NOMO-1 treated with DMSO at 0.1 percent for 48 hours (cell line): Measurements from ENCODE around the gene PURA.

Experiments used
- DNase-seq: peaks from one replicate; lab custom pipeline; 2025; ENCODE audit not compliant: unreplicated experiment; lab: John Stamatoyannopoulos, UW

The PURA gene

GRCh38 chr5:140109759-140110645 lies 3.9 kb upstream of the PURA start:
- DNase-seq, result no peak

DNA sequence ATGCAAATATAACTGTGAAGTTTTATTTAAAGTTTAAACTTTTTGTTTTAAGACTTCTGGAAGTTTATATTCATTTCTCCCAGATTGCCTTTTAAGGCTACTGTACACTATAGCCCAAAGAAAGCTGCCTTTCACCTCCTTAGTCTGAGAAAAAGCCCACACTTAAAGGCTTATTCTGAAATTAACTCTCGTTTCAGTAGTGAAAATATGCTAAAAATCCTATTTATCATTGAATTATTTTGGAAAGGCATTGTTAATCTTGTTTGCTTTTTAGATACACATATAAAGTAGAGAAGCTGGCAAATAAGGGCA lies 3.3 kb upstream of the PURA start:
- no peak for DNase-seq

- peak; percentile 36 for DNase-seq
Observed at GRCh38 chr5:140111011-140111858, 2.7 kb upstream of the PURA start.

DNA sequence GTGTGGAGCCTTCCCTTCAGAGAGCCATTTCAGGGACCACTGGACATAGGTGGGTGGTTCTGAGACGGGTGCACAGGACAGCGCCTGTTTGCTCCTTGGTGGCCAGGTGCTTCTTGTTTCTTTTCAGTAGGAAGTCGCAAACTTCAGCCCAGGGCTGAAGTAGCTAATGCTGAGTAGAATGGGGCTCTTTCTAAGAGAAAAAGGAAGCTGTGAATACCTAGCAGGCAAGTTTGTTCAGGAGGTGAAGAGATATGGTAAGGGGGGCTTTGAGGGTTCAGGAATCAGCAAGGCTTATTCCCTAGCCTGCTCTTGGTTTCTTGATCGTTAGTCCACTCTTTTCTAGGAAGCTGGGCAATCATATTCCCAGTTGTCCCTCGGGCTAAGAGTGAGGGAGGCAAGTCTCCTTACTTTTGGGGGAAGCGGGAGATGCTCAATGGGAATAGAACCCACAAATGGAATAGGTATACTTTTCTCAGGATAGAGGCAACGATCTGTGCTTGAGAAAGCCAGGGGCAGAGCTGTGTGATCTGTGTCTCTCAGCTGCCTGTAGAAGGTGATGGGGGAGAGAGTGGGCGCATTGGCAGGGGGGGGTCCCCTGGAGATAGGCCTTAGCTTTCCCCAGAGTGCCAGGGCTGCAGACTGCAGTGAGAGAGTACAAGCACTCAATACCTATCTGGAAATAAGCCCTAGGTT lies 1.9 kb upstream of the PURA start:
- DNase-seq, result no peak

- no peak for DNase-seq
Observed at GRCh38 chr5:140112685-140113179, 1.2 kb upstream of the PURA start.

DNA sequence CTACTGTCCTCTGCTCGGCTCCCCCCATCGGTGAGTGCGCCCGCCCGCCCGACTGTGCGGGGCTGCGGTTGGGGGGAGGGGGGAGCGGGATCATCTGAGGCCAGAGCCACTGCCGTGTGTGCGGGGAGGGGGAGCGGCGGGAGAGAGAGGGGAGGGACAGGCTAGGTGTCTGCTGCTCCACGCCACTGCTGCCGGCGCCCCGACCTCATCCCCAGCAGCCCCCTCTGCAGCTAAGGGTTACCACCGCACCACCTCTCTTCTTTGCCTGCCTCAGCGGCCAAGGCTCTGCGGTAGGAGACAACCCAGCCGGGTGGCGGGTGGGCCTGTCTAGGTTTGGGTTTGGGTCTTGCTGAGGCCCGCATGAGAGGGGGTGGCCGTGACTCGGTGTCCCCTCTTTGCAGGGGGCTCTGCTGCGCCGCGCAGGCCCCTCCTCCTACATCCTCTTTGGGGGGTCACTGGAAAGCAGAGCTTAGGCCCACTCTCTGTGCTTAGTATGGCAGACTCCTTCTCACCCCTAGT lies 670 bp upstream of the PURA start:
- no peak for DNase-seq

GRCh38 chr5:140114341-140115185 lies 654 bp downstream of the PURA start:
- DNase-seq, result peak; percentile 40

GRCh38 chr5:140115186-140115500 lies 1.2 kb downstream of the PURA start:
- no peak for DNase-seq

DNA sequence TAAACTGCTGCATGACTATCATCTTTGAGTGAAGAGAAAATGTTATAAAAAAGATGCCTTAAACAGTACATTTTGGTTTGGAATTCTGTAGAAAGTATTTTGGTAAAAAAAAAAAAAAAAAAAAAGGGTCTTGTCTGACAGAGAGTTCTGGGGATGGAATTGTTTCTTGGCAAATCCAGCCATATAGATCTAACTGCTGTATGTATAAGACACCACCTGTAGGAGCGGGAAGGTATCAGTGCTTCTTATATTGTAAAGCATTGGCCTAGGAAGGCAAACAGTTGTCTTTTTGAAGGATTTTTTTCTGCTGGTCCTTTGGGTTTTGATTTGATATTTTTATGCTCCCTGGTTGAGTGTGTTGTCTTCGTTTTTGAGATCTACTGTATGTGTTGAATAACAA lies 2.8 kb downstream of the PURA start:
- no peak for DNase-seq

- DNase-seq, result no peak
Observed at GRCh38 chr5:140117523-140117922, 3.6 kb downstream of the PURA start.

GRCh38 chr5:140118302-140118936 lies 4.5 kb downstream of the PURA start:
- DNase-seq, result no peak

DNA sequence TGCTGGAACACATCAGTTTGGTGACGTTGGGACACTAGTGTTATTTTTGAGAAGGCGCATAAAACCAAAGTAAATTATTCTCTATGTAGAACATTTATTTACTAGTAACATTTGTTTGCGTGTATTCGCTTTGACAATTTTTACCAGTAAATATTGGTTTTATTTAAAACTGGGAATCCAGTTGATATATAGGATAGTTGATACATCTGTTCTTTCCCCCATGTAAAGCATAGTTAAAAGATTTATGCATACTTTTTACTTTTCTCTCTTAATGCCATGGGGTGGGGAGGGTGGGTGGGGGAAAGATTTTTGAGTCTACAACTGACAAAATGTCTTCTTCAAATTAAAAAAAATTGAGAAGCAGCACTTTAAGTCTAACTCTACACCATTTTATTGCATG lies 11.7 kb downstream of the PURA start, which contains the start of gene IGIP:
Gene IGIP (plus strand): TSS at position 301 of the 400 bp plus-strand sequence. CDS start 2,540 bp downstream, outside the sequence.
- DNase-seq, result no peak

DNA sequence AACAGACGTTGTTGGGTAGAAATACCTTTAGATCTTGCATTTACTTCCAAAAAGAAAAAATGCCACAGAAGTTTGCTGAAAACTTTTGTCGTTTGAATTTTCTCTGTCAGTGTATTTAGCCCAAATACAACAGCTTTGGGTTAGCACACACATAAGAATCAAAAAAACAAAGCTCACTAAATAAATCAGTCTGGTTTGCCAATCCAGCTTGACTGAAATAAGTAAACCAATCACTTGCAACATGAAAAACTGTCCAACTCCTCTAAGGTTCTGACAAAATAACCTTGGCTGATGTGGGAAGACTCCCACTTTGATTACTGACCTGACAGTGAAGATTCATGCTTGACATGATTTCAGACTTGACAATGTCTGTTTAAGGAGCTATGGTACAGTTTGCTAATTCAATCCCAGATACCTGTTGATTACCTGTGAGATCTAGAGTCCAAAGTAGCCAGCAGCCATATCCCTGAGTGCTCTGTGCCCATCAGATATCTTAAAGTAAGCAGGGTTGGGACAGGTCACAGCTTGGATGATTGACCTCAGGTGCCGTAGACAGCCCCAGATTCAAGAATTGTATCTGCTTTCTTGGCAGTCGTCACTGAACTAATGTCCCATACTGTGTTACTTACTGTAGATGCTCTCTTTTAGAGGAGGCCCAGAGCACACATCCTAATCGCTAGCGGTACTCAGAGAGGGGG lies 12.6 kb downstream of the PURA start:
- DNase-seq, result no peak

DNA sequence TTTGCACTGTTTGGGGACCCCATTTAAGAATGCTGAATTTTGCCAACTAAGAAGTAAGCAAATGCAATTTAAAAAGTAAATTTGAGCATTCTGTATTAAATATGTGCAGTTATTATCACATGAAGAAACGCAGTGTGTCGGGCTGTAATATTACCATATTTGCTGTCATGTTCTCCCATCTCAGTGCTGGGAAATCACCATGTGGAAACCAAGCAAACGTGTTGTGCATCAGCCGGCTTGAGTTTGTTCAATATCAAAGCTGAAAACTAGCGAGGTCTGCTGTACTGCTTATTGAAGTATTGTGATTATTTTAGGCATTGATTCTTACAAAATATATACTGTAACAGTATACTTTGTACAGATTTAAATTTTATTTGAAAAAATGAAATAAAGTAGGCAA lies 14.5 kb downstream of the PURA start:
- no peak for DNase-seq

DNA sequence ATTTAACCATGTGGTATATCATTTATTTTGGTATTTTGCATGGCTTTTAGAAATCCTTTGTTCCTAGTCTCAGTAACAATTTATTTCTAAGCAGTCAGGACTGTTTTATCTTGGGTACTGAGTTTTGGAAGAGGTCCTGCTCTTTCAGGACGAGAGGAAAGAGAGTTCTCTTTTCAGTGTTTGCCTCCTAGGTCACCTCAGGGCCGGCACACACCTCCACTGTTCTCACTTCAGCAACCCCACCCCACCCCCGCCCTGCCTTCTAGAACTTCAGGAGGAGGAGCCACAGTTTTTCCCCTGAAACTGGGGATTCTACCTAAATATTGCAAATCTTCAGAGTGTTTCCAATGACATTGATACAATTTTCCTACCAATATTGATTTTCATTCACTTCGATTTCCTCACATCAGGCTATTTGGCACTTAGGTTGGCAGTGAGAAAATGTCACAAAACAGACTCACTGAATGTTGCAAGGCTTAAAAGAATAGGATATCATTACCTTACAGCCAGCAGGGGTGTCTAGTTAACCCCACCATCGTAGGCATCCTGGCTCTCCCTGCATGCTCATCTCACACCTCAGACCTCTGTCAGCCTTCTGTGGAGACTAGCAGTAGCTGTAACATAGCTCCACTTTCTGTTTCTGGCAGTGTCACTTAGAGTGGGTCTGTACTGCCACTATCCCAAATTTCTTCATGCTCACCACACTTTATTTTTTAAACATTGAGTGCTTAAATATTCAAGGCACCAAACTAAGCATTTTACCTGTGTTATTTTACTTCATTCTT lies 17.2 kb downstream of the PURA start:
- DNase-seq, result no peak

GRCh38 chr5:140131967-140132409 lies 18.1 kb downstream of the PURA start:
- peak; percentile 78 for DNase-seq

DNA sequence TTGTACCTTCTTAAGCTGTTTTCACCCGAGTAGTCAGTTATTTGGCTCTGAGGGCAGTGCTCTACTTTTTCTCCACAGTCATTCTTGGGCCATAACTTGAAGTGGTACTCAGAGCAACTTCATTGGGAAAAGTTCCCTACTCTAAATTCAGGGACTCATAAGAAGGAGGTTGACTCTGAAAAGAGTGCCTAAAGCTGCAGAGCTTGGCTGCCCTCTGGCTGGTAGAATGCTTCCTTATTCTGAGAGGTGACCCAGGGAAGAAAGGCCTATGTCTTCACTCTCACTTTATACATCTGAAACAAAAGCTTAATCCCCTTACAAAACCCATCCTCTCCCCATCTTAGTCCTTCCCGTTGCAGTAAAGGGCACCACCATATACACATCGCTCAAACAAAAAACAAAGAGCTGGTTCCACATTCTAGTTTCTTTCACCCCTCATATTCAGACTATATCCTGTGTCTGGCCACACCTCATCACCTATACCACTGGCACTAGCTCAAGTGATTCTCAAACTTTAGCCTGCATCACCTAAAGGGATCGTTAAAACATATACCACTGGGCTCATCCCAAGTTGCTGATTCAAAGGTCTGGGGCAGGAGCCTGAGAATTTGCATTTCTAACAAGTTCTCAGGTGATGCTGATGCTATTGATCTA lies 19.7 kb downstream of the PURA start:
- DNase-seq, result no peak
